ENCODE data around the gene OR8G1.
"Not testable (repeated sequence)": the region's sequence is repeated elsewhere in the genome, so short reads cannot be mapped to it uniquely, and the experiment has no call there.

Gene OR8G1

DNA sequence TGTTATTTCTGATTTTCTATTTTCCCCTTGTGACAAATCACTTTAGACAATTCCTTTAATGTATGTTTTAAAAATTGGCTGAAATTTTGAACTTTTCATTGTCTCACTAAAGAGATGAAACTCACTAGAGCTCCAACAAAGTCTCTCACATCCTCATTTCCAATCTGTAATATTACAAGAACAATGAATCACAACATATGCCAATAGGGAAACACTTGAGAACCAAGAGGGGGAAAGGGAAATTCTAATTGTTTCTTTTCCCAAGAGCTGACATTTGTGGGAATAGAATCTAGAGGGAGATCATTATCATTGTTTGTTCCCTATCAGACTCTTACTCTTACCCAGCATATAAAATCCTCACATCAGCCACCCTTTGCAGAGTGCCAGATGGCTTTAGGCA is 29.6 kb upstream of the OR8G1 start:
- TF ChIP-seq, protein P1, sequence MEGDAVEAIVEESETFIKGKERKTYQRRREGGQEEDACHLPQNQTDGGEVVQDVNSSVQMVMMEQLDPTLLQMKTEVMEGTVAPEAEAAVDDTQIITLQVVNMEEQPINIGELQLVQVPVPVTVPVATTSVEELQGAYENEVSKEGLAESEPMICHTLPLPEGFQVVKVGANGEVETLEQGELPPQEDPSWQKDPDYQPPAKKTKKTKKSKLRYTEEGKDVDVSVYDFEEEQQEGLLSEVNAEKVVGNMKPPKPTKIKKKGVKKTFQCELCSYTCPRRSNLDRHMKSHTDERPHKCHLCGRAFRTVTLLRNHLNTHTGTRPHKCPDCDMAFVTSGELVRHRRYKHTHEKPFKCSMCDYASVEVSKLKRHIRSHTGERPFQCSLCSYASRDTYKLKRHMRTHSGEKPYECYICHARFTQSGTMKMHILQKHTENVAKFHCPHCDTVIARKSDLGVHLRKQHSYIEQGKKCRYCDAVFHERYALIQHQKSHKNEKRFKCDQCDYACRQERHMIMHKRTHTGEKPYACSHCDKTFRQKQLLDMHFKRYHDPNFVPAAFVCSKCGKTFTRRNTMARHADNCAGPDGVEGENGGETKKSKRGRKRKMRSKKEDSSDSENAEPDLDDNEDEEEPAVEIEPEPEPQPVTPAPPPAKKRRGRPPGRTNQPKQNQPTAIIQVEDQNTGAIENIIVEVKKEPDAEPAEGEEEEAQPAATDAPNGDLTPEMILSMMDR (IDR thresholded peaks at IDR 0.05; ENCODE audit: low read depth, low read length), result no peak
- DNase-seq (ENCODE audit: extremely low read depth, low read depth), result no peak

DNA sequence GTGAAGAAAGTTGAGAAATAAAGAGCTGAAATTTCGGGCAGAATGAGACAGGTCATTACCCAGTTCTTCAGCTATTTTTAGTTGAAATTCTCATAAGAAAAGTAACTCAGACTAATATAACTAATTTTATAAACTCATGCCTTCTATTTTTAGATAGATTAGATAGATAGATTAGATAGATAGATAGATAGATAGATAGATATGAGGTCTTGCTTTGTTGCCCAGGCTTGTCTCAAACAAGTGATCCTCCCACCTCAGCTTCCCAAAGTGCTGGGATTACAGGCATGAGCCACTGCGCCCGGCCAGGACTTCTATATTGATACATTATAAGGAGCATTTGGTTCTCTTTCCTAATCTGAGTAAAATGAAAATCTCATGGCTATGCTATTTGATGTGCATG is 26.9 kb upstream of the OR8G1 start:
- TF ChIP-seq, protein P1 (IDR thresholded peaks at IDR 0.05; ENCODE audit: low read depth, low read length), result no peak
- DNase-seq (ENCODE audit: extremely low read depth, low read depth), result no peak

DNA sequence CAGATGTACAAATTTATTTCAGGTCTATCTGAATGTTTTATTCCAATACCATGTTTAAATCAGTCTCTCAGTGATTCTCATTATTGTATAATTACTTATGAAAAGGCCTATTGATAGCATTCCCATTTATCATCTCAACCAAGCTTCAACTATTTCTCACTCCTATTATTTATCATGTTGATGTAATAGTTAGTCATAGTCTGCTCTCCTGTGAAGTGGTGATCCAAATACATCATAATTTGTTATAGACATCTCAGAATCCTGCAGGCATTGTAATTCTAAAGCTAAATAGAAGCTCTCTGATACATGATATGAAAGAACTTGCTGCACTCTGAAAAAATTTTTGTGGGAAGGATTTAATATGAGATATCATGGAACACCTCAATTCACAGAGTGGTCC is 21.8 kb upstream of the OR8G1 start:
- TF ChIP-seq, protein P1 (IDR thresholded peaks at IDR 0.05; ENCODE audit: low read depth, low read length), result no peak

DNA sequence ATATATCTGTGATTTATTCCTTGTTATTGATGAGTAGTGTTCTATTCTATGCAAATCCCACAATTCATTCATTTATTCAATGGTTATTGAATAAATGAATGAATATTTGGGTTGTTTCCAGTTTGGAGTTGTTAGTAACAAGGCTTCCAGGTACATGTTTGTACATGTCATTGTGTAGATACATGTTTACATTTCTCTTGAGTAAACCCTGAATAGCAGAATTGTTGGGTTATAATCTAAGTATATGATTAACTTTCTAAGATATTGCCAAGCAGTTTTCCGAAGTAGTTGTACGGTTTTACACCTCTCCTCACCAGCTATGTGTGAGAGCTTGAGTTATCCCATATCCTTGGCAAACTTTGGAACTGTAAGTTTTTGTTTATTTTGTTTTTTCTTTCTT is 18.5 kb upstream of the OR8G1 start:
- TF ChIP-seq, protein P1 (IDR thresholded peaks at IDR 0.05; ENCODE audit: low read depth, low read length), result no peak
- DNase-seq (ENCODE audit: extremely low read depth, low read depth), result no peak

More for the DNA sequence above, 21.8 kb upstream of the OR8G1 start:
- DNase-seq (ENCODE audit: extremely low read depth, low read depth), result no peak

DNA sequence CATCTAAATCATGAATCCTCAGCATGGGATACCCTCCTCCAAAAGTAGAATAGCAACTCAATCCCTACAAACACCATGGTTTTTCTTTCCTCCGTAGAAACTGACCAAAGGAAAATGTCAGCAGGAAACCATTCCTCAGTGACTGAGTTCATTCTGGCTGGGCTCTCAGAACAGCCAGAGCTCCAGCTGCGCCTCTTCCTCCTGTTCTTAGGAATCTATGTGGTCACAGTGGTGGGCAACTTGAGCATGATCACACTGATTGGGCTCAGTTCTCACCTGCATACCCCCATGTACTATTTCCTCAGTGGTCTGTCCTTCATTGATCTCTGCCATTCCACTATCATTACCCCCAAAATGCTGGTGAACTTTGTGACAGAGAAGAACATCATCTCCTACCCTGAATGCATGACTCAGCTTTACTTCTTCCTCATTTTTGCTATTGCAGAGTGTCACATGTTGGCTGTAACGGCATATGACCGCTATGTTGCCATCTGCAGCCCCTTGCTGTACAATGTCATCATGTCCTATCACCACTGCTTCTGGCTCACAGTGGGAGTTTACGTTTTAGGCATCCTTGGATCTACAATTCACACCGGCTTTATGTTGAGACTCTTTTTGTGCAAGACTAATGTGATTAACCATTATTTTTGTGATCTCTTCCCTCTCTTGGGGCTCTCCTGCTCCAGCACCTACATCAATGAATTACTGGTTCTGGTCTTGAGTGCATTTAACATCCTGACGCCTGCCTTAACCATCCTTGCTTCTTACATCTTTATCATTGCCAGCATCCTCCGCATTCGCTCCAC is 16.1 kb upstream of the OR8G1 start:
- DNase-seq (ENCODE audit: extremely low read depth, low read depth), result not testable (repeated sequence)

DNA sequence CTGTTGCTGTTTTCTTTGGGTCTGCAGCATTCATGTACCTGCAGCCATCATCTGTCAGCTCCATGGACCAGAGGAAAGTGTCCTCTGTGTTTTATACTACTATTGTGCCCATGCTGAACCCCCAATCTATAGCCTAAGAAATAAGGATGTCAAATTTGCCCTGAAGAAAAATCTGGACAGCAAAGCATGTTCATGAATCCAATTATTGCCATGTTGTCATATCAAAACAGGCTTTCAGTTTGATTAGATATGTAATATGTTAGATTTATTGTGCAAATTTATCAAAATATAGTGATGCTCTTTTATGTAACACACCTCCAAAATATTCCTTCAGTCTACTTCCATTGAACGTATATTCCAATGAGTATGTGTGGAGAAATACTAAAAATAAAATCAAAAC is 15.4 kb upstream of the OR8G1 start:
- TF ChIP-seq, protein P1 (IDR thresholded peaks at IDR 0.05; ENCODE audit: low read depth, low read length), result no peak

DNA sequence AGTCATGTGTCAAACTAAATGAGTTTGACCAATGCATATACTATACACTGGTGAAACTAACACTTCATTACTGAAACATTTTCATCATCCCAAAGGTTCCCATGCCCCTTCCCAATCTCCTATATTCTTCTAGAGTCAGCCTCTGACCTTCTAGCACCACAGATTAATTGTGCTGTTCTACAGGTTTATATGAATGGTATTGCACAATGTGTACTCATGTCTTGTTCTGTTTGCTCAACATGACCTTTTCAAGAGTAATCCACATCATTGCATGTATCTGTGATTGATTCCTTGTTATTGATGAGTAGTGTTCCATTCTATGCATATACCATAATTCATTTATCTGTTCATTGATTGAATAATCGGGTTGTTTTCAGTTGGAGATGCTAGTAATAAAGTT is 7.5 kb upstream of the OR8G1 start:
- TF ChIP-seq, protein P1 (IDR thresholded peaks at IDR 0.05; ENCODE audit: low read depth, low read length), result no peak
- no peak for DNase-seq (ENCODE audit: extremely low read depth, low read depth)

More for the DNA sequence above, 15.4 kb upstream of the OR8G1 start:
- DNase-seq (ENCODE audit: extremely low read depth, low read depth), result no peak

DNA sequence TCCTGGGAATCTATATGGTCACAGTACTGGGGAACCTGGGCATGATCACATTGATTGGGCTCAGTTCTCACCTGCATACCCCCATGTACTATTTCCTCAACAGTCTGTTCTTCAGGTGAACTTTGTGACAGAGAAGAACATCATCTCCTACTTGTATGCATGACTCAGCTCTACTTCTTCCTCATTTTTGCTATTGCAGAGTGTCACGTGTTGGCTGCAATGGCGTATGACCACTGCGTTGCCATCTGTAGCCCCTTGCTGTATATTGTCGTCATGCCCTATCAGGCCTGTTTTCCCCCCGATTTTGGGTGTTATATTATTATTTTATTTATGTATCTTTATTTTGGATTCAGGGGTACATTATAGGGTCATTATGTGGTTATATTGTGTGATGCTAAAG is 2.4 kb upstream of the OR8G1 start:
- no peak for DNase-seq (ENCODE audit: extremely low read depth, low read depth)
- TF ChIP-seq, protein P1 (IDR thresholded peaks at IDR 0.05; ENCODE audit: low read depth, low read length), result no peak

DNA sequence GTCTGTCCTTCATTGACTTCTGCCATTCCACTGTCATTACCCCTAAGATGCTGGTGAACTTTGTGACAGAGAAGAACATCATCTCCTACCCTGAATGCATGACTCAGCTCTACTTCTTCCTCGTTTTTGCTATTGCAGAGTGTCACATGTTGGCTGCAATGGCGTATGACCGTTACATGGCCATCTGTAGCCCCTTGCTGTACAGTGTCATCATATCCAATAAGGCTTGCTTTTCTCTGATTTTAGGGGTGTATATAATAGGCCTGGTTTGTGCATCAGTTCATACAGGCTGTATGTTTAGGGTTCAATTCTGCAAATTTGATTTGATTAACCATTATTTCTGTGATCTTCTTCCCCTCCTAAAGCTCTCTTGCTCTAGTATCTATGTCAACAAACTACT is 9.0 kb downstream of the OR8G1 start:
- DNase-seq (ENCODE audit: extremely low read depth, low read depth), result not testable (repeated sequence)
